HEK293 (cell line): ENCODE measurements around the gene MTFR1L.

ENCODE experiments used
- CTCF ChIA-PET: fragments of 350-600 bp; formaldehyde crosslinking; extraction: SDS; loops from one replicate; lab custom pipeline; 2021; ENCODE audit warnings: antibody characterized with exemption; lab: Yijun Ruan, JAX
- POLR2A ChIA-PET: fragments of 300-600 bp; formaldehyde crosslinking; extraction: SDS; loops from one replicate; lab custom pipeline; 2020; ENCODE audit warnings: antibody characterized with exemption, inconsistent platforms; lab: Yijun Ruan, JAX
- H3K27ac ChIP-seq: fragments of 200-500 bp; sonication (Bioruptor generic); 2 replicates; pipeline ENCODE4 v1.5.1; 2014; ENCODE audit warnings: low read depth, low read length, control low read depth, inconsistent platforms; ENCODE audit errors: extremely low read depth
- H3K36me3 ChIP-seq, 2 experiments: fragments of 200-500 bp in 1 of 2; sonication (Bioruptor generic) in 1 of 2; 1 replicate in 1 of 2; 2 replicates in 1 of 2; pipeline ENCODE4 v1.5.1; 2014 to 2017; ENCODE audit warnings: inconsistent platforms in 2 of 2, low read length in 2 of 2; ENCODE audit not compliant: control insufficient read depth in 2 of 2, insufficient read depth in 1 of 2
- H3K4me1 ChIP-seq: fragments of 200-500 bp; sonication (Bioruptor generic); 2 replicates; pipeline ENCODE4 v1.5.1; 2014; ENCODE audit warnings: mild to moderate bottlenecking, low read length, inconsistent platforms; ENCODE audit not compliant: control insufficient read depth, insufficient read depth
- H3K4me3 ChIP-seq: 2 replicates; pipeline ENCODE4 v1.5.1; 2011; ENCODE audit warnings: low read depth, mild to moderate bottlenecking, control low read depth, low read length, moderate library complexity
- H3K9me3 ChIP-seq: fragments of 200-500 bp; sonication (Bioruptor generic); 2 replicates; pipeline ENCODE4 v1.5.1; 2014; ENCODE audit warnings: low read depth, low read length, inconsistent platforms; ENCODE audit not compliant: control insufficient read depth, insufficient read depth
- EGR2 ChIP-seq: fragments of 450-650 bp; formaldehyde crosslinking; IDR thresholded peaks from 2 replicates; pipeline ENCODE4 v1.5.1; 2016; ENCODE audit warnings: low read depth, missing biosample characterization, missing genetic modification characterization
- ELK4 ChIP-seq: IDR thresholded peaks from 2 replicates; pipeline ENCODE4 v1.6.1; 2011; ENCODE audit warnings: mild to moderate bottlenecking, low read depth, low read length, borderline replicate concordance
- GLIS2 ChIP-seq: fragments of 450-650 bp; formaldehyde crosslinking; IDR thresholded peaks from 2 replicates; pipeline ENCODE4 v1.5.1; 2016; ENCODE audit warnings: missing biosample characterization, missing genetic modification characterization
- PATZ1 ChIP-seq: fragments of 450-650 bp; formaldehyde crosslinking; IDR thresholded peaks from 2 replicates; pipeline ENCODE4 v1.5.1; 2016; ENCODE audit warnings: missing biosample characterization, missing genetic modification characterization
- SP2 ChIP-seq: fragments of 450-650 bp; formaldehyde crosslinking; IDR thresholded peaks from 2 replicates; pipeline ENCODE4 v1.5.1; 2016; ENCODE audit warnings: missing biosample characterization, missing genetic modification characterization
- SP3 ChIP-seq: fragments of 450-650 bp; formaldehyde crosslinking; IDR thresholded peaks from 2 replicates; pipeline ENCODE4 v1.5.1; 2016; ENCODE audit warnings: missing biosample characterization, missing genetic modification characterization
- ZBTB20 ChIP-seq: fragments of 450-650 bp; formaldehyde crosslinking; IDR thresholded peaks from 2 replicates; pipeline ENCODE4 v1.5.1; 2016; ENCODE audit warnings: missing biosample characterization, missing genetic modification characterization
- ZBTB44 ChIP-seq: fragments of 450-650 bp; IDR thresholded peaks from 2 replicates; pipeline ENCODE4 v1.5.1; 2018; ENCODE audit warnings: missing biosample characterization, mild to moderate bottlenecking, missing genetic modification characterization
- ZFHX2 ChIP-seq: fragments of 450-650 bp; formaldehyde crosslinking; conservative IDR thresholded peaks from 2 replicates; pipeline ENCODE4 v1.5.1; 2016; ENCODE audit warnings: missing biosample characterization, missing genetic modification characterization
- ZFP41 ChIP-seq: fragments of 450-650 bp; formaldehyde crosslinking; IDR thresholded peaks from 2 replicates; pipeline ENCODE4 v1.5.1; 2016; ENCODE audit warnings: missing biosample characterization, missing genetic modification characterization, borderline replicate concordance
- ZNF132 ChIP-seq: fragments of 450-650 bp; formaldehyde crosslinking; IDR thresholded peaks from 2 replicates; pipeline ENCODE4 v1.5.1; 2017; ENCODE audit warnings: missing biosample characterization, missing genetic modification characterization, borderline replicate concordance
- ZNF175 ChIP-seq: fragments of 450-650 bp; formaldehyde crosslinking; IDR thresholded peaks from 2 replicates; pipeline ENCODE4 v1.5.1; 2016; ENCODE audit warnings: missing biosample characterization, missing genetic modification characterization
- ZNF221 ChIP-seq: fragments of 450-650 bp; formaldehyde crosslinking; IDR thresholded peaks from 2 replicates; pipeline ENCODE4 v1.5.1; 2017; ENCODE audit warnings: missing biosample characterization, missing genetic modification characterization, borderline replicate concordance
- ZNF266 ChIP-seq: fragments of 450-650 bp; formaldehyde crosslinking; IDR thresholded peaks from 2 replicates; pipeline ENCODE4 v1.5.1; 2016; ENCODE audit warnings: missing biosample characterization, missing genetic modification characterization, low read depth
- ZNF302 ChIP-seq: fragments of 450-650 bp; formaldehyde crosslinking; IDR thresholded peaks from 2 replicates; pipeline ENCODE4 v1.5.1; 2016; ENCODE audit warnings: missing biosample characterization, missing genetic modification characterization, low read depth
- ZNF37A ChIP-seq: fragments of 450-650 bp; IDR thresholded peaks from 2 replicates; pipeline ENCODE4 v1.5.1; 2018; ENCODE audit warnings: missing biosample characterization, missing genetic modification characterization
- ZNF514 ChIP-seq: fragments of 450-650 bp; formaldehyde crosslinking; IDR thresholded peaks from 2 replicates; pipeline ENCODE4 v1.5.1; 2016; ENCODE audit warnings: missing biosample characterization, missing genetic modification characterization
- ZNF555 ChIP-seq: fragments of 450-650 bp; formaldehyde crosslinking; conservative IDR thresholded peaks from 2 replicates; pipeline ENCODE4 v1.5.1; 2017; ENCODE audit warnings: missing biosample characterization, mild to moderate bottlenecking, missing genetic modification characterization, inconsistent platforms
- ZNF558 ChIP-seq: fragments of 450-650 bp; formaldehyde crosslinking; IDR thresholded peaks from 2 replicates; pipeline ENCODE4 v1.5.1; 2016; ENCODE audit warnings: missing biosample characterization, missing genetic modification characterization
- ZNF654 ChIP-seq: fragments of 450-650 bp; formaldehyde crosslinking; IDR thresholded peaks from 2 replicates; pipeline ENCODE4 v1.5.1; 2016; ENCODE audit warnings: low read depth, missing biosample characterization, missing genetic modification characterization
- ZNF660 ChIP-seq: fragments of 450-650 bp; IDR thresholded peaks from 2 replicates; pipeline ENCODE4 v1.5.1; 2018; ENCODE audit warnings: missing biosample characterization, mild to moderate bottlenecking, missing genetic modification characterization
- ZNF670 ChIP-seq: fragments of 450-650 bp; formaldehyde crosslinking; IDR thresholded peaks from 2 replicates; pipeline ENCODE4 v1.5.1; 2016; ENCODE audit warnings: missing biosample characterization, missing genetic modification characterization, low read depth
- ZNF791 ChIP-seq: fragments of 450-650 bp; formaldehyde crosslinking; IDR thresholded peaks from 2 replicates; pipeline ENCODE4 v1.5.1; 2016; ENCODE audit warnings: missing biosample characterization, missing genetic modification characterization

The MTFR1L gene

GRCh38 chr1:25808481-25809244 lies 11.1 kb upstream of the MTFR1L start:
- Histone ChIP-seq H3K27ac (no peak overlapping the region), H3K9me3 (no peaks in the 10 kb centered on the region), H3K36me3 (peaks cover 7 to 91% of the 10 kb centered on the region in 2 experiments; a peak in 2 of 3 replicates), H3K4me3 (no peak overlapping the region), H3K4me1 (no peaks in the 10 kb centered on the region)
- POLR2A ChIA-PET: interaction anchor here (1.9 to 2.7 kb wide), 2 partner anchors 8 to 561 kb away, joined by 5 to 14 read pairs; partner anchors contain the start of genes RSRP1 and SELENON
- CTCF ChIA-PET: interaction anchor here (0.7 to 2.9 kb wide), 5 partner anchors 10 to 199 kb away, joined by 3 to 17 read pairs (median 3); no protein-coding TSS in a partner anchor
- TF ChIP-seq ZFP41 (no peak), ZNF514 (tag by site-specific recombination) (no peak), ZNF558 (tag by site-specific recombination) (no peak), ELK4 (no peak), ZBTB44 (tag by site-specific recombination) (no peak), GLIS2 (tag by site-specific recombination) (peak; percentile 22; the same call in 1 of the 2 replicates), ZNF555 (tag by site-specific recombination) (no peak), PATZ1 (tag by site-specific recombination) (peak; percentile 20; the same call in 1 of the 2 replicates)

- CTCF ChIA-PET: interaction anchor here (0.7 to 2.9 kb wide), 7 partner anchors 9 to 289 kb away, joined by 3 to 25 read pairs (median 6); partner anchors contain the start of gene SELENON
- TF ChIP-seq SP2 (tag by site-specific recombination) (0 out of 2 replicates have a peak, but pooled peaks have one; percentile 3), ZNF670 (no peak), ZFHX2 (tag by site-specific recombination) (peak; percentile 73), ZNF221 (no peak), EGR2 (peak; percentile 53)
- peaks cover 7 to 94% of the 10 kb centered on the region in 2 experiments; a peak in 2 of 3 replicates for H3K36me3 ChIP-seq
- no peak overlapping the region for H3K4me3 ChIP-seq
- no peaks in the 10 kb centered on the region for H3K9me3 ChIP-seq
- H3K4me1 ChIP-seq: no peaks in the 10 kb centered on the region
- POLR2A ChIA-PET: interaction anchor here (0.6 to 2.7 kb wide), 4 partner anchors 9 to 562 kb away, joined by 4 to 14 read pairs (median 4); partner anchors contain the start of genes MTFR1L, RSRP1 and SELENON
- H3K27ac ChIP-seq: no peak overlapping the region
These were observed 10.3 kb upstream of the MTFR1L start for GRCh38 chr1:25809283-25809926.

GRCh38 chr1:25809929-25810328 lies 9.8 kb upstream of the MTFR1L start:
- H3K4me1 ChIP-seq: no peaks in the 10 kb centered on the region
- H3K4me3 ChIP-seq: no peak overlapping the region
- no peaks in the 10 kb centered on the region for H3K9me3 ChIP-seq
- ChIA-PET CTCF (interaction anchor here (0.7 to 2.9 kb wide), 8 partner anchors 9 to 289 kb away, joined by 3 to 25 read pairs (median 5); partner anchors contain the start of gene SELENON), POLR2A (interaction anchor here (0.6 to 2.7 kb wide), 4 partner anchors 10 to 563 kb away, joined by 4 to 14 read pairs (median 4); partner anchors contain the start of genes MTFR1L, RSRP1 and SELENON)
- peaks cover 7 to 96% of the 10 kb centered on the region in 2 experiments; a peak in 2 of 3 replicates for H3K36me3 ChIP-seq
- no peak overlapping the region for H3K27ac ChIP-seq
- TF ChIP-seq ZNF266 (tag by site-specific recombination) (no peak), ZNF37A (tag by site-specific recombination) (no peak), SP3 (tag by site-specific recombination) (no peak), PATZ1 (tag by site-specific recombination) (no peak), ZNF302 (tag by site-specific recombination) (no peak), ZNF660 (tag by site-specific recombination) (no peak), ZNF132 (tag by site-specific recombination) (no peak), ZNF175 (tag by site-specific recombination) (no peak), ZNF791 (tag by site-specific recombination) (no peak), ZBTB20 (no peak), ZNF654 (tag by site-specific recombination) (no peak), ZNF558 (tag by site-specific recombination) (no peak)
